Tibial nerve (tissue), 3 donors: ENCODE results near the gene MGAT4D.

Experiments used
- CTCF ChIP-seq, 5 experiments: fragments of 200-600 bp in 3 of 5; fragments of 450-650 bp in 2 of 5; sonication (generic) in 3 of 5; IDR thresholded peaks; one replicate each; pipeline ENCODE4 v1.5.1; 2016 to 2019; ENCODE audit warnings: antibody characterized with exemption in 5 of 5, mild to moderate bottlenecking in 3 of 5, moderate library complexity in 2 of 5
- POLR2A ChIP-seq, 2 donors: fragments of 450-650 bp; IDR thresholded peaks; one replicate each; pipeline ENCODE4 v1.6.1; 2017; ENCODE audit warnings: antibody characterized with exemption in 2 of 2, mild to moderate bottlenecking in 2 of 2, moderate library complexity in 2 of 2

GRCh38 chr4:140515423-140515822 is 17.3 kb upstream of the MGAT4D start:
- TF ChIP-seq CTCF (IDR thresholded peaks at IDR 0.05) (no peak), POLR2A (IDR thresholded peaks at IDR 0.05) (no peak)
